Measurements from ENCODE around the gene CCND1. TPM values are rescaled to one million over a fixed set of nuclear protein-coding genes. Genes with fewer than 3 reads are reported as not detected.

CCND1 gene
- total and polyA plus RNA-seq, 10 of the 15 experiments (the other 5 are each of a cell fraction or from before 2014, with no cell fraction given), result 0.09 to 6.6 (median 0.59) TPM; not detected in 2

DNA sequence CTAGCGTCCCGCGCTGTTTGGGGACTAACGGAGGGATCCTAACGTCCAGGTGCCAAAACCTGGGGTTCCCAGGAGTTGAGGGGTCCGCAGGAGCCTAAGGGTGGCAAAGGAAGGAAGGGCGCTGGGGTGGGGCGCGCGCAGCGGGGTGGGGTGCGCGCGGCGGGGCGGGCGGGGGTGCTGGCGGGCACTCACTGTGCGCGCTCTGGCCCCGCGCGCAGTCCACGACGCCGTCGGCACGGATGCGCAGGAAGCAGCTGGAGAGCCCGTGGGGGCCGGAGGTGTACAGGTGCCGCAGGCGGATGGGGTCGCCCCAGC is 62.5 kb downstream of the CCND1 start:
- Histone ChIP-seq H3K4me2 (ENCODE audit: control insufficient read depth, insufficient read depth) (no peak overlapping the region), H3K9me3 (replicated peaks; ENCODE audit: control insufficient read depth, insufficient read depth, low read length) (no peaks in the 10 kb centered on the region), H3K79me2 (ENCODE audit: control insufficient read depth, insufficient read depth, low read length) (no peaks in the 10 kb centered on the region), H3K27me3 (replicated peaks in 1 of 2; ENCODE audit: control insufficient read depth in 2 of 2, insufficient read depth in 2 of 2, low read length in 1 of 2) (peaks cover 12 to 16% of the 10 kb centered on the region in 2 experiments), H3K27ac (ENCODE audit: control insufficient read depth, insufficient read depth) (no peak overlapping the region), H4K20me1 (ENCODE audit: control insufficient read depth, insufficient read depth) (no peaks in the 10 kb centered on the region), H3K9ac (ENCODE audit: control insufficient read depth, insufficient read depth, low read length) (no peak overlapping the region), H3K36me3 (ENCODE audit: control insufficient read depth in 2 of 2, insufficient read depth in 2 of 2, low read length in 1 of 2) (no peaks in the 10 kb centered on the region), H2AFZ (ENCODE audit: control insufficient read depth, low read depth, low read length) (no peak overlapping the region), H3K4me3 (no peak overlapping the region), H3K4me1 (ENCODE audit: control insufficient read depth, insufficient read depth, low read length) (no peaks in the 10 kb centered on the region; the same call in 1 of the 2 replicates)
- no TSS peak for BruUV-seq (replicated peaks)
- ChIA-PET POLR2A (no interaction called here), RAD21 (ENCODE audit: unreplicated experiment) (no interaction called here), CTCF (no interaction called here), SMC1A (ENCODE audit: uncharacterized antibody, unreplicated experiment) (no interaction called here)
- ATAC-seq (no peak), DNase-seq (ENCODE audit: low read depth, low spot score) (no peak), FAIRE-seq (no peak)
- intact Hi-C loops (cut with micrococcal nuclease; ENCODE audit: unreplicated experiment), result no loop called here
- WGBS (ENCODE audit: insufficient coverage, insufficient replicate concordance, low lambda C conversion rate, missing lambda C conversion rate), result 54% methylated on average over 7 of the region's 34 CpGs
- no peak for TF ChIP-seq KAT2A (conservative IDR thresholded peaks at IDR 0.05; ENCODE audit: control insufficient read depth, low read depth, low read length)
- TF ChIP-seq FOXM1 (IDR thresholded peaks at IDR 0.05; ENCODE audit: low read depth, low read length), result no peak
- no peak for TF ChIP-seq LARP7 (IDR thresholded peaks at IDR 0.05)
- TF ChIP-seq SUZ12 (IDR thresholded peaks at IDR 0.05; ENCODE audit: unreplicated experiment), result no peak
- TF ChIP-seq, protein P1, sequence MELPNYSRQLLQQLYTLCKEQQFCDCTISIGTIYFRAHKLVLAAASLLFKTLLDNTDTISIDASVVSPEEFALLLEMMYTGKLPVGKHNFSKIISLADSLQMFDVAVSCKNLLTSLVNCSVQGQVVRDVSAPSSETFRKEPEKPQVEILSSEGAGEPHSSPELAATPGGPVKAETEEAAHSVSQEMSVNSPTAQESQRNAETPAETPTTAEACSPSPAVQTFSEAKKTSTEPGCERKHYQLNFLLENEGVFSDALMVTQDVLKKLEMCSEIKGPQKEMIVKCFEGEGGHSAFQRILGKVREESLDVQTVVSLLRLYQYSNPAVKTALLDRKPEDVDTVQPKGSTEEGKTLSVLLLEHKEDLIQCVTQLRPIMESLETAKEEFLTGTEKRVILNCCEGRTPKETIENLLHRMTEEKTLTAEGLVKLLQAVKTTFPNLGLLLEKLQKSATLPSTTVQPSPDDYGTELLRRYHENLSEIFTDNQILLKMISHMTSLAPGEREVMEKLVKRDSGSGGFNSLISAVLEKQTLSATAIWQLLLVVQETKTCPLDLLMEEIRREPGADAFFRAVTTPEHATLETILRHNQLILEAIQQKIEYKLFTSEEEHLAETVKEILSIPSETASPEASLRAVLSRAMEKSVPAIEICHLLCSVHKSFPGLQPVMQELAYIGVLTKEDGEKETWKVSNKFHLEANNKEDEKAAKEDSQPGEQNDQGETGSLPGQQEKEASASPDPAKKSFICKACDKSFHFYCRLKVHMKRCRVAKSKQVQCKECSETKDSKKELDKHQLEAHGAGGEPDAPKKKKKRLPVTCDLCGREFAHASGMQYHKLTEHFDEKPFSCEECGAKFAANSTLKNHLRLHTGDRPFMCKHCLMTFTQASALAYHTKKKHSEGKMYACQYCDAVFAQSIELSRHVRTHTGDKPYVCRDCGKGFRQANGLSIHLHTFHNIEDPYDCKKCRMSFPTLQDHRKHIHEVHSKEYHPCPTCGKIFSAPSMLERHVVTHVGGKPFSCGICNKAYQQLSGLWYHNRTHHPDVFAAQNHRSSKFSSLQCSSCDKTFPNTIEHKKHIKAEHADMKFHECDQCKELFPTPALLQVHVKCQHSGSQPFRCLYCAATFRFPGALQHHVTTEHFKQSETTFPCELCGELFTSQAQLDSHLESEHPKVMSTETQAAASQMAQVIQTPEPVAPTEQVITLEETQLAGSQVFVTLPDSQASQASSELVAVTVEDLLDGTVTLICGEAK (IDR thresholded peaks at IDR 0.05; ENCODE audit: borderline replicate concordance), result no peak
- no peak for TF ChIP-seq SIX5 (IDR thresholded peaks at IDR 0.05; ENCODE audit: low read depth, low read length, severe bottlenecking)
- no peak for TF ChIP-seq NFIC (IDR thresholded peaks at IDR 0.05; ENCODE audit: low read depth, low read length)
- in situ Hi-C loops (cut with MboI), result no loop called here

Other genes starting within 250 kb of the CCND1 start
- not detected in 2 replicates for gene LINC01488, start 159.5 kb upstream of the CCND1 start, total RNA-seq (2014; rRNA removed)
- not detected in 2 replicates for gene LINC01488, start 159.5 kb upstream of the CCND1 start, total RNA-seq (2014; rRNA removed; fragmentation: Illumina TruSeq; extraction: Trizol)
- not detected in 2 replicates for gene LINC01488, start 159.5 kb upstream of the CCND1 start, total RNA-seq (2021)
- gene LINC01488, start 159.5 kb upstream of the CCND1 start, polyA plus RNA-seq (2011; rRNA removed), result not detected in 2 replicates
- not detected in 2 replicates for gene LINC01488, start 159.5 kb upstream of the CCND1 start, polyA plus RNA-seq (2014; fragmentation: Illumina TruSeq; extraction: Trizol)
- gene LINC01488, start 159.5 kb upstream of the CCND1 start, polyA plus RNA-seq (2014; fragmentation: Nextera tagmentation; extraction: Ambion mirVana), result not detected
- gene LINC01488, start 159.5 kb upstream of the CCND1 start, polyA plus RNA-seq (2014; rRNA removed), result not detected in 2 replicates
- not detected for gene LINC01488, start 159.5 kb upstream of the CCND1 start, polyA plus RNA-seq (2016; fragmentation: Nextera tagmentation; extraction: Ambion mirVana)
- gene LTO1, start 34.2 kb downstream of the CCND1 start, total RNA-seq (2014; rRNA removed), result 14.2 and 19.8 TPM in 2 replicates
- gene LTO1, start 34.2 kb downstream of the CCND1 start, total RNA-seq (2014; rRNA removed; fragmentation: Illumina TruSeq; extraction: Trizol), result 12.4 and 12.5 TPM in 2 replicates
- 15.2 and 17.4 TPM in 2 replicates for gene LTO1, start 34.2 kb downstream of the CCND1 start, total RNA-seq (2021)
- gene LTO1, start 34.2 kb downstream of the CCND1 start, polyA plus RNA-seq (2011; rRNA removed), result 15.6 and 16.8 TPM in 2 replicates
- gene LTO1, start 34.2 kb downstream of the CCND1 start, polyA plus RNA-seq (2014; fragmentation: Illumina TruSeq; extraction: Trizol), result 14.7 and 23.4 TPM in 2 replicates
- gene LTO1, start 34.2 kb downstream of the CCND1 start, polyA plus RNA-seq (2014; fragmentation: Nextera tagmentation; extraction: Ambion mirVana), result 1 to 10 TPM; 2.6 to 5.4 TPM
- 25.8 and 27.5 TPM in 2 replicates for gene LTO1, start 34.2 kb downstream of the CCND1 start, polyA plus RNA-seq (2014; rRNA removed)
- gene LTO1, start 34.2 kb downstream of the CCND1 start, polyA plus RNA-seq (2016; fragmentation: Nextera tagmentation; extraction: Ambion mirVana), result 10 to 100 TPM; 11.7 to 17.5 TPM
- gene FGF19, start 62.9 kb downstream of the CCND1 start, total RNA-seq (2014; rRNA removed), result not detected in 2 replicates
- not detected in 2 replicates for gene FGF19, start 62.9 kb downstream of the CCND1 start, total RNA-seq (2014; rRNA removed; fragmentation: Illumina TruSeq; extraction: Trizol)
- 0.08 TPM in 1 of 2 replicates, not detected in the other for gene FGF19, start 62.9 kb downstream of the CCND1 start, total RNA-seq (2021)
- gene FGF19, start 62.9 kb downstream of the CCND1 start, polyA plus RNA-seq (2011; rRNA removed), result not detected in 2 replicates
- not detected in 2 replicates for gene FGF19, start 62.9 kb downstream of the CCND1 start, polyA plus RNA-seq (2014; fragmentation: Illumina TruSeq; extraction: Trizol)
- gene FGF19, start 62.9 kb downstream of the CCND1 start, polyA plus RNA-seq (2014; fragmentation: Nextera tagmentation; extraction: Ambion mirVana), result not detected
- not detected in 2 replicates for gene FGF19, start 62.9 kb downstream of the CCND1 start, polyA plus RNA-seq (2014; rRNA removed)
- not detected for gene FGF19, start 62.9 kb downstream of the CCND1 start, polyA plus RNA-seq (2016; fragmentation: Nextera tagmentation; extraction: Ambion mirVana)
- not detected in 2 replicates for gene FGF4, start 134.2 kb downstream of the CCND1 start, total RNA-seq (2014; rRNA removed)
- gene FGF4, start 134.2 kb downstream of the CCND1 start, total RNA-seq (2014; rRNA removed; fragmentation: Illumina TruSeq; extraction: Trizol), result not detected in 2 replicates
- not detected in 2 replicates for gene FGF4, start 134.2 kb downstream of the CCND1 start, total RNA-seq (2021)
- gene FGF4, start 134.2 kb downstream of the CCND1 start, polyA plus RNA-seq (2011; rRNA removed), result not detected in 2 replicates
- not detected in 2 replicates for gene FGF4, start 134.2 kb downstream of the CCND1 start, polyA plus RNA-seq (2014; fragmentation: Illumina TruSeq; extraction: Trizol)
- gene FGF4, start 134.2 kb downstream of the CCND1 start, polyA plus RNA-seq (2014; fragmentation: Nextera tagmentation; extraction: Ambion mirVana), result not detected
- gene FGF4, start 134.2 kb downstream of the CCND1 start, polyA plus RNA-seq (2014; rRNA removed), result not detected in 2 replicates
- not detected for gene FGF4, start 134.2 kb downstream of the CCND1 start, polyA plus RNA-seq (2016; fragmentation: Nextera tagmentation; extraction: Ambion mirVana)
- not detected in 2 replicates for gene FGF3, start 178.3 kb downstream of the CCND1 start, total RNA-seq (2014; rRNA removed)
- gene FGF3, start 178.3 kb downstream of the CCND1 start, total RNA-seq (2014; rRNA removed; fragmentation: Illumina TruSeq; extraction: Trizol), result not detected in 2 replicates
- gene FGF3, start 178.3 kb downstream of the CCND1 start, total RNA-seq (2021), result not detected in 2 replicates
- not detected in 2 replicates for gene FGF3, start 178.3 kb downstream of the CCND1 start, polyA plus RNA-seq (2011; rRNA removed)
- not detected in 2 replicates for gene FGF3, start 178.3 kb downstream of the CCND1 start, polyA plus RNA-seq (2014; fragmentation: Illumina TruSeq; extraction: Trizol)
- gene FGF3, start 178.3 kb downstream of the CCND1 start, polyA plus RNA-seq (2014; fragmentation: Nextera tagmentation; extraction: Ambion mirVana), result not detected
- gene FGF3, start 178.3 kb downstream of the CCND1 start, polyA plus RNA-seq (2014; rRNA removed), result not detected in 2 replicates
- not detected for gene FGF3, start 178.3 kb downstream of the CCND1 start, polyA plus RNA-seq (2016; fragmentation: Nextera tagmentation; extraction: Ambion mirVana)